Measurements from ENCODE around the gene CYB561A3.

- no peak for TF ChIP-seq CTCF (conservative IDR thresholded peaks at IDR 0.05)
- no peak for TF ChIP-seq ZFX (IDR thresholded peaks at IDR 0.05)
These were observed 9.6 kb downstream of the CYB561A3 start for GRCh38 chr11:61352038-61352437.
